ENCODE data around the gene FAM9C. TPM values are rescaled to one million over a fixed set of nuclear protein-coding genes. Genes with fewer than 3 reads are reported as not detected.
A peak's percentile ranks its signal among the peaks of the same experiment; 100 is the strongest.

Gene FAM9C
- total RNA-seq, 6 donors from 2014 or later: 0.20 TPM; not detected in 5

DNA sequence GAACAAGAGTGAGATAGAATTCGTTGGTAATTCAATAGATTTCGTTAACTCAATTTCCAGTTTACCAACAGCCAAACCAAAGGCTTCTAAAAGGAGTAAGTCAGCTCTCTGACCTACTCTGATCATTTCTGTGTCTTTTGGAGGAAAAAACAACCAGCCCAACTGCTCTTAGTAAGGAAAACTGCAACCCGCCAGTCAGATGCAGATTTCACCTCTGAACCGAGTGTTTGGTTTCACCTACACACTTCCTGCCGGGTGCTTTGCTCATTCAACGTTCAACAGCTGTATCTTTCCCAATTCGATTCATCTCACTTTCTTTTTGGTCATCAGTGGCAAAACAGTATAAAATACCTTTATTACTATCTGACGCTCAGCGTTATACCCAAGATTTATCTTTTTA is 45.0 kb downstream of the FAM9C start:
- DNase-seq: no peak
- TF ChIP-seq EP300 (IDR thresholded peaks at IDR 0.05): no peak
- TF ChIP-seq POLR2AphosphoS5 (IDR thresholded peaks at IDR 0.05): no peak
- no peak for TF ChIP-seq POLR2A (IDR thresholded peaks at IDR 0.05)
- no peak for TF ChIP-seq CTCF (IDR thresholded peaks at IDR 0.05)
- H3K27me3 ChIP-seq: no peaks in the 10 kb centered on the region
- peak overlapping the region; percentile 43 to 70 (median 51) for H3K27ac ChIP-seq
- H3K36me3 ChIP-seq: no peaks in the 10 kb centered on the region
- no peak for ATAC-seq (ENCODE audit: low FRiP score in 2 of 2)
- H3K4me3 ChIP-seq: no peak overlapping the region
- H3K4me1 ChIP-seq: peaks cover 0 to 47% (median 20%) of the 10 kb centered on the region in 4 donors
- no peaks in the 10 kb centered on the region for H3K9me3 ChIP-seq
- WGBS, 2 donors: 47 to 56% methylated on average over 9 of the region's 9 CpGs

- DNase-seq: no peak
- 32 to 37% methylated on average over 5 of the region's 5 CpGs for WGBS, 2 donors
- Histone ChIP-seq H3K4me1 (peaks cover 0 to 47% (median 24%) of the 10 kb centered on the region in 4 donors), H3K9me3 (no peaks in the 10 kb centered on the region), H3K27ac (peak overlapping the region; percentile 30 to 78 (median 65)), H3K4me3 (no peak overlapping the region), H3K27me3 (no peaks in the 10 kb centered on the region), H3K36me3 (no peaks in the 10 kb centered on the region)
- peak in 1 of 2 donors; percentile 63 for ATAC-seq (ENCODE audit: low FRiP score in 2 of 2)
- no peak for TF ChIP-seq CTCF (IDR thresholded peaks at IDR 0.05)
- TF ChIP-seq EP300 (IDR thresholded peaks at IDR 0.05): no peak
- TF ChIP-seq POLR2A (IDR thresholded peaks at IDR 0.05): no peak
- TF ChIP-seq POLR2AphosphoS5 (IDR thresholded peaks at IDR 0.05): no peak
Observed at GRCh38 chrX:12997906-12998687, 46.3 kb downstream of the FAM9C start.

DNA sequence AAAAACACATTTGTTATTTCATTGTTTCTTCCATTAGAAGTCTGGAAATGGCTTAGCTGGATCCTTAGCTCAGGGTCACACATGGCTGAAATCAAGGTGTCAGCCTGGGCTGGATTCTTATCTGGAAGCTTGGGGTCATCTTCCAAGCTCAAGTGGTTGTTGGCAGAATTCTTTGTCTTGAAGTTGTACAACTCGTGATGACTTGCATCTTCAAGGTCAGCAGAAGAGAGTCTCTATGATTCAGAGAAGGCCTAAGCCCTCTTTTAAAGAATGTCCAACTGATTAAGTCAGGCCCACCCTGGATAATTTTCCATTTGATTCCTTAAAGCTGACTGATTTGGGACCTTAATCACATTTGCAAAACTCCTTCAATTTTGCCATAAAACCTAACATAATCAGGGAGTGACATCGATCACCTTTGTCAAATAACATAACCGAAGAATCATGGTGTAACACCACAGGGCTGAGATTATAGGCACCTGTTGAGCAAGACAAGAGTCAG is 47.4 kb downstream of the FAM9C start:
- Histone ChIP-seq H3K36me3 (no peaks in the 10 kb centered on the region), H3K9me3 (no peaks in the 10 kb centered on the region), H3K27me3 (no peaks in the 10 kb centered on the region), H3K4me1 (peaks cover 0 to 43% (median 24%) of the 10 kb centered on the region in 4 donors), H3K27ac (peak overlapping the region in 3 of 4 donors; percentile 36 to 78 (median 71)), H3K4me3 (no peak overlapping the region)
- ATAC-seq (ENCODE audit: low FRiP score in 2 of 2) (no peak), DNase-seq (no peak)
- 60 to 68% methylated on average over 2 to 3 of the region's 3 CpGs for WGBS, 2 donors
- TF ChIP-seq POLR2A (IDR thresholded peaks at IDR 0.05) (no peak), CTCF (IDR thresholded peaks at IDR 0.05) (no peak), EP300 (IDR thresholded peaks at IDR 0.05) (no peak), POLR2AphosphoS5 (IDR thresholded peaks at IDR 0.05) (no peak)

DNA sequence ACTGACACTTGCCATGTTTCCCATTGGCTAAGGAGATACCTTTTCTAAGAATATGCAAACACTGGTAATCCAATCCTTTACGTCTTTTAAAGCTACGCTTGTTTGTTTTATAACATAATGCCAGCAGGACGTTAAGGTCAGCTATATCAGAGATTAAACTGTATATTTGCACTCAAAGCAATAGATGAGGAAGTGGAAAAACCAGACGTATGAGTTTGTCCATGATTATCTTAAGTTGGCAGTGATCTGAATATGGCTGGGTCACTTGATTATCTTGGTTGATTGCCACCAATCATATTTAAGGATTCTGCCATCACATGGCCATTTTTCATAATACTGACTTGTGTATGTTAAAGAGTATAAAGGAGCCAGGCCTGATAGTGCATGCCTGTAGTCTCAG is 50.1 kb downstream of the FAM9C start:
- no peaks in the 10 kb centered on the region for H3K9me3 ChIP-seq
- H3K4me3 ChIP-seq: no peak overlapping the region
- ATAC-seq (ENCODE audit: low FRiP score in 2 of 2) (no peak), DNase-seq (no peak)
- WGBS, 2 donors: 51 to 59% methylated on average over 4 of the region's 4 CpGs
- no peaks in the 10 kb centered on the region for H3K36me3 ChIP-seq
- no peaks in the 10 kb centered on the region for H3K27me3 ChIP-seq
- TF ChIP-seq POLR2A (IDR thresholded peaks at IDR 0.05) (no peak), POLR2AphosphoS5 (IDR thresholded peaks at IDR 0.05) (no peak), EP300 (IDR thresholded peaks at IDR 0.05) (no peak), CTCF (IDR thresholded peaks at IDR 0.05) (no peak)
- peaks cover 0 to 18% (median 13%) of the 10 kb centered on the region in 4 donors for H3K4me1 ChIP-seq
- no peak overlapping the region for H3K27ac ChIP-seq
